Stimulated activated CD4-positive, alpha-beta T cell treated with anti-CD3 and anti-CD28 coated beads, Interleukin-12 subunit alpha, Interleukin-12 subunit beta, amount 100 ng/mL, for 24 hours (primary cell): Measurements from ENCODE around the gene MLN.

ENCODE experiments used
- DNase-seq, 2 experiments: peaks; one replicate each; pipeline ENCODE4 v3.0.0-alpha.2; 2020; ENCODE audit warnings: low read depth in 2 of 2

Gene MLN

DNA sequence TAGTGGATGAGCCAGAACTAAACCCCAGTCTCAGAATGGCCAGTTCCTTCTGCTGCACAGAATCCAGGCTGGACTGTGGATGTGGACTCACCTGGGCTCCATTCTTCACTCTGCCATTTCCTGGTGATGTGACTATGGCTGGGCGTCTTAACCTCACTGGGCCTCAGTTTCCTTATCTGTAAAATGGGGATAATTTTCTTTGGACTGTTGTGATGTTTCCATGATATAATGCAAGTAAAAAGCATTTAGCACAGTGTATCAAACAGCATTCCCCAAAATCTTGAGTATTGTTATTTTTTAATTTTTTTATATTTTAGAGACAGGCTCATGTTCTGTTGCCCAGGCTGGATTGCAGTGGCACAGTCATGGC, 51.2 kb downstream of the MLN start:
- DNase-seq: no peak

- no peak for DNase-seq
Measured at GRCh38 chr6:33751771-33752645, 51.8 kb downstream of the MLN start.

GRCh38 chr6:33750244-33750991, 53.4 kb downstream of the MLN start:
- no peak for DNase-seq

DNA sequence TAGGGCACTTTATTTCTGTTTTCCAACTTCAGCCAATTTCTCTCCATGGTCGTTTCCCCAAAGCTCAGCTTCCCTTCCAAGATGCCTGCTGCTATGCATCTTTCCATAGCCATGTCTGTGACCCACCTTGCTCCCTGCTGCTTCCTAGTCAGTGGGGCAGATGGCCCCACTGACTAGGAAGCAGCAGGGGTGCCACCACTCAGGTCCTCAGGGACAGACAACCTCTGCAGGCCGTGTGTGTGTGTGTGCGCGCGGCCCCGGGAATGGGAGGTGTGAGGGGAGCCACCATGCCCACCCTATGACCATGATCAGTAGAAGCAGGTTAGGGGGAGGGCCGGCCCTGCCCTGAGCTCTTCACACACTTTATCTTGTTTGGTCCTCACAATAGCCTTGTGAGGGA, 54.4 kb downstream of the MLN start:
- DNase-seq: no peak

GRCh38 chr6:33748841-33749240, 55.0 kb downstream of the MLN start:
- no peak for DNase-seq

GRCh38 chr6:33747823-33748222, 56.0 kb downstream of the MLN start:
- no peak for DNase-seq

DNA sequence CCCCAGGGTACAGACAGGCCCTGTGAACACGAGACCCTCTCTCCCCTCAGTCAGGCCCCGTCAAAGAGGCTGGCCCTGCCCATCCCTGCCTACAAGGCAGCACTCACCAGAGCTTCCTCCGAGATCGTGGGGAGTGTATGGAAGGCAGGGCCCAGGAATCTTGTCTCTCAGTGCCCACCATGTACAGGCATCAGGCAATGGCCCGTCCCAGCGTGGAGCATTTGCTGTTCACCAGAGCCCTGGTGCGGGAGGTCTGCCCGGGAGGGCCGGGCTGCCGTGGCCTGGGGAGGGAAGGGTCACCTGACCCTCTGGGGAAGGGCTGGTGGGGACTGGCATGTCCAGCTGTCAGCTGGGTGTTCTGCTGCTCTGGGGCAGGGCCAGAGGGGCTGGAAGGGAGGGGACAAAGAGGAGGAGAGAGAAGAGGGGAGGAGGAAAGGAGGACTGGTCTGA, 57.1 kb downstream of the MLN start, which contains the start of gene IP6K3:
TSS of gene IP6K3 (minus strand) at position 255 of the 450 bp plus-strand sequence. CDS start 11,429 bp downstream, outside the sequence.
- DNase-seq: no peak

DNA sequence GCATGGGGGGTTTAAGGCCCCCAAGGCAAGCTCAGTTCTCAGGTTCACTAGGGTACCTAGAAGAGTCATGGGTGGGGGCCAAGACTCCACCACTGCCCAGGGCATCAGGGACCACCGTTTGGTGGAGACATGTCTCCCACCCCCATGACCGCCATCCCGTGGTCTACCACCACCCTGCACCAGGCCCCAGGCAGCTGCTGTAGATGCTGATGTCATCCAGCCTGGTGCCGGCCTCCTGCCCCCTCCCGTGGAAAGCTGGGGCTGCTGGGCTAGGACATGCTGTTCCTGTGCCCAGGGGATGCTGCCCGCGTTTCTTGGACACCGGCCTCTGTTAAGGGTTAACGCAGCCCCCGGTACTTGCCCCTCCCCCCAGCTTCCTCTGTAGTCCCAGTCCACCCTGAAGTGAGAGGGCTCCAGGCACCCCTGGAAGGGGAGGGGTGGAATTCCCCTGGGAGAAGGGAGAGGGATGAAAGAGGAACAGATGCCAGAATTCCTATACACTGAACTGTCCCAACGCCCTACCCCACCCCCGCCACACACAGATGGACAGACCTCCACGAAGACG, 57.7 kb downstream of the MLN start:
- no peak for DNase-seq

GRCh38 chr6:33745548-33745947, 58.3 kb downstream of the MLN start:
- DNase-seq: no peak

- DNase-seq: no peak
Measured at GRCh38 chr6:33744895-33745546, 58.8 kb downstream of the MLN start.
